IPS-20b (cell line): ENCODE data around the gene SCIN.

Experiments used
- H3K27ac ChIP-seq: one replicate; pipeline ENCODE4 v1.5.1; 2013; ENCODE audit warnings: low read length
- H3K27me3 ChIP-seq: 2 replicates; pipeline ENCODE4 v1.6.1; 2013; ENCODE audit warnings: mild to moderate bottlenecking, low read length, inconsistent platforms; ENCODE audit not compliant: insufficient read depth
- H3K36me3 ChIP-seq: 2 replicates; pipeline ENCODE4 v1.6.1; 2013; ENCODE audit warnings: low read depth, mild to moderate bottlenecking, inconsistent platforms, low read length, moderate library complexity; ENCODE audit not compliant: insufficient read depth
- H3K4me1 ChIP-seq: 2 replicates; pipeline ENCODE4 v1.6.1; 2013; ENCODE audit warnings: mild to moderate bottlenecking, control low read depth, inconsistent platforms, low read length, moderate library complexity; ENCODE audit not compliant: insufficient read depth
- H3K4me3 ChIP-seq: 2 replicates; pipeline ENCODE4 v1.5.1; 2013; ENCODE audit warnings: mild to moderate bottlenecking, low read length, inconsistent platforms
- H3K9ac ChIP-seq: 2 replicates; pipeline ENCODE4 v1.6.1; 2013; ENCODE audit warnings: low read depth, mild to moderate bottlenecking, inconsistent platforms, low read length, moderate library complexity
- H3K9me3 ChIP-seq: 2 replicates; pipeline ENCODE4 v1.6.1; 2013; ENCODE audit warnings: mild to moderate bottlenecking, low read depth, low read length, inconsistent platforms; ENCODE audit not compliant: insufficient read depth

Gene SCIN

GRCh38 chr7:12570168-12570533, 369 bp upstream of the SCIN start:
- peaks cover 57% of the 10 kb centered on the region for H3K27me3 ChIP-seq
- peak overlapping the region; percentile 73 for H3K4me3 ChIP-seq
- no peaks in the 10 kb centered on the region for H3K9me3 ChIP-seq
- no peak overlapping the region for H3K27ac ChIP-seq
- no peaks in the 10 kb centered on the region for H3K36me3 ChIP-seq
- H3K4me1 ChIP-seq, result 0 out of 2 replicates have a peak, but pooled peaks cover 3% of the 10 kb centered on the region
- no peak overlapping the region for H3K9ac ChIP-seq

- Histone ChIP-seq H3K9me3 (no peaks in the 10 kb centered on the region), H3K36me3 (no peaks in the 10 kb centered on the region), H3K27ac (no peak overlapping the region), H3K9ac (no peak overlapping the region), H3K27me3 (peaks cover 57% of the 10 kb centered on the region), H3K4me3 (no peak overlapping the region), H3K4me1 (0 out of 2 replicates have a peak, but pooled peaks cover 3% of the 10 kb centered on the region)
Measured at GRCh38 chr7:12571691-12572090, 1.2 kb downstream of the SCIN start.

GRCh38 chr7:12572941-12573575, 2.5 kb downstream of the SCIN start:
- no peak overlapping the region for H3K9ac ChIP-seq
- H3K9me3 ChIP-seq, result no peaks in the 10 kb centered on the region
- H3K4me1 ChIP-seq, result 0 out of 2 replicates have a peak, but pooled peaks cover 3% of the 10 kb centered on the region
- H3K27me3 ChIP-seq, result peaks cover 57% of the 10 kb centered on the region
- H3K27ac ChIP-seq, result no peak overlapping the region
- no peak overlapping the region for H3K4me3 ChIP-seq
- H3K36me3 ChIP-seq, result no peaks in the 10 kb centered on the region

- Histone ChIP-seq H3K4me3 (no peak overlapping the region), H3K27ac (no peak overlapping the region), H3K4me1 (0 out of 2 replicates have a peak, but pooled peaks cover 3% of the 10 kb centered on the region), H3K9me3 (no peaks in the 10 kb centered on the region), H3K9ac (no peak overlapping the region), H3K36me3 (no peaks in the 10 kb centered on the region), H3K27me3 (peaks cover 53% of the 10 kb centered on the region)
Measured at GRCh38 chr7:12573885-12574284, 3.4 kb downstream of the SCIN start.

GRCh38 chr7:12578930-12579640, 8.6 kb downstream of the SCIN start:
- Histone ChIP-seq H3K36me3 (no peaks in the 10 kb centered on the region), H3K4me3 (no peak overlapping the region), H3K9me3 (no peaks in the 10 kb centered on the region), H3K9ac (no peak overlapping the region), H3K27ac (no peak overlapping the region), H3K4me1 (no peaks in the 10 kb centered on the region), H3K27me3 (peaks cover under 1% of the 10 kb centered on the region; the same call in 1 of the 2 replicates)

- Histone ChIP-seq H3K27me3 (no peaks in the 10 kb centered on the region), H3K27ac (no peak overlapping the region), H3K9me3 (no peaks in the 10 kb centered on the region), H3K36me3 (no peaks in the 10 kb centered on the region), H3K4me1 (no peaks in the 10 kb centered on the region), H3K9ac (no peak overlapping the region), H3K4me3 (no peak overlapping the region)
Measured at GRCh38 chr7:12581897-12582296, 11.4 kb downstream of the SCIN start.

GRCh38 chr7:12582362-12582761, 11.8 kb downstream of the SCIN start:
- H3K9me3 ChIP-seq, result no peaks in the 10 kb centered on the region
- H3K27me3 ChIP-seq, result no peaks in the 10 kb centered on the region
- no peaks in the 10 kb centered on the region for H3K36me3 ChIP-seq
- no peak overlapping the region for H3K4me3 ChIP-seq
- H3K9ac ChIP-seq, result no peak overlapping the region
- H3K4me1 ChIP-seq, result no peaks in the 10 kb centered on the region
- H3K27ac ChIP-seq, result no peak overlapping the region

- H3K27me3 ChIP-seq, result no peaks in the 10 kb centered on the region
- no peak overlapping the region for H3K4me3 ChIP-seq
- no peaks in the 10 kb centered on the region for H3K9me3 ChIP-seq
- no peaks in the 10 kb centered on the region for H3K4me1 ChIP-seq
- no peak overlapping the region for H3K9ac ChIP-seq
- H3K36me3 ChIP-seq, result no peaks in the 10 kb centered on the region
- no peak overlapping the region for H3K27ac ChIP-seq
Measured at GRCh38 chr7:12583176-12583575, 12.7 kb downstream of the SCIN start.

GRCh38 chr7:12583922-12584321, 13.4 kb downstream of the SCIN start:
- Histone ChIP-seq H3K9ac (no peak overlapping the region), H3K27ac (no peak overlapping the region), H3K27me3 (no peaks in the 10 kb centered on the region), H3K4me3 (no peak overlapping the region), H3K36me3 (no peaks in the 10 kb centered on the region), H3K9me3 (no peaks in the 10 kb centered on the region), H3K4me1 (no peaks in the 10 kb centered on the region)

- H3K9me3 ChIP-seq, result no peaks in the 10 kb centered on the region
- H3K4me1 ChIP-seq, result no peaks in the 10 kb centered on the region
- no peak overlapping the region for H3K9ac ChIP-seq
- H3K27me3 ChIP-seq, result no peaks in the 10 kb centered on the region
- H3K36me3 ChIP-seq, result no peaks in the 10 kb centered on the region
- H3K4me3 ChIP-seq, result no peak overlapping the region
- no peak overlapping the region for H3K27ac ChIP-seq
Measured at GRCh38 chr7:12584930-12585329, 14.4 kb downstream of the SCIN start.

- H3K27ac ChIP-seq, result no peak overlapping the region
- H3K4me3 ChIP-seq, result no peak overlapping the region
- no peaks in the 10 kb centered on the region for H3K27me3 ChIP-seq
- H3K4me1 ChIP-seq, result no peaks in the 10 kb centered on the region
- no peaks in the 10 kb centered on the region for H3K9me3 ChIP-seq
- H3K9ac ChIP-seq, result no peak overlapping the region
- H3K36me3 ChIP-seq, result no peaks in the 10 kb centered on the region
Measured at GRCh38 chr7:12586271-12586670, 15.8 kb downstream of the SCIN start.

- H3K36me3 ChIP-seq, result no peaks in the 10 kb centered on the region
- H3K4me1 ChIP-seq, result no peaks in the 10 kb centered on the region
- H3K4me3 ChIP-seq, result no peak overlapping the region
- H3K9ac ChIP-seq, result no peak overlapping the region
- H3K9me3 ChIP-seq, result no peaks in the 10 kb centered on the region
- no peaks in the 10 kb centered on the region for H3K27me3 ChIP-seq
- H3K27ac ChIP-seq, result no peak overlapping the region
Measured at GRCh38 chr7:12588259-12588904, 17.9 kb downstream of the SCIN start.
